ENCODE results near the gene NR1D2. TPM values are rescaled to one million over a fixed set of nuclear protein-coding genes. Genes with fewer than 3 reads are reported as not detected.
"Not testable (repeated sequence)": the region's sequence is repeated elsewhere in the genome, so short reads cannot be mapped to it uniquely, and the experiment has no call there.

NR1D2 gene
- total RNA-seq, 2 experiments from 2014 or later = 3.8 to 4.1 TPM

DNA sequence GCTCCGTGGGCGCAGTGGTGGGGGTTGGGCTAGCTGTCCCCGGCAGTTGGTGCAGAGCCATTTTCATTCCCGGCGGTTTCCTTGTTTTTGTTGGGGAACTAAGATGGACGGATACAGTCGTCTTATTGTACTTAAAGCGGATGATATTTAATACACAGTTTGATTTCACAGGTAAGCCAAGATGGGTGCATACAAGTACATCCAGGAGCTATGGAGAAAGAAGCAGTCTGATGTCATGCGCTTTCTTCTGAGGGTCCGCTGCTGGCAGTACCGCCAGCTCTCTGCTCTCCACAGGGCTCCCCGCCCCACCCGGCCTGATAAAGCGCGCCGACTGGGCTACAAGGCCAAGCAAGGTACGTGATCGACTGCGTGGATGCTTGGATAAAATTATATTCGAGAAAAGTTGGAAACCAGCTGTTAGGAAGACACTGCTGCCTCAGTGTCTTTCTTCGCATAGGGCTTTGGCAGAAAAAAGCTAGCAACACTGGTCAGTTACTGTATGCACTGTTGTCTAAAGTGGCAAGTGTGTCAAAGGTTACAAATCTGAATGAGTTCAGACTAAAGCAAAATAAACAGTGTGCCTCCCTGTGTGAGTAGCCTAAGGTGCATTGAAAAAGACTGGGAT is 27.3 kb upstream of the NR1D2 start:
- not testable (repeated sequence) for H3K9me3 Mint-ChIP-seq (ENCODE audit: low read depth); DNase-seq; ATAC-seq; H3K27me3 Mint-ChIP-seq
- peaks cover 45% of the 10 kb centered on the region for H3K36me3 Mint-ChIP-seq
- peaks cover 39% of the 10 kb centered on the region for H3K4me1 Mint-ChIP-seq
- peak overlapping the region; percentile 95 for H3K27ac Mint-ChIP-seq
- peak overlapping the region; percentile 99 for H3K4me3 Mint-ChIP-seq
- CTCF ChIA-PET = interaction anchor here (1.0 to 2.5 kb wide), 5 partner anchors 7 to 79 kb away, joined by 3 to 10 read pairs (median 4); no protein-coding TSS in a partner anchor

DNA sequence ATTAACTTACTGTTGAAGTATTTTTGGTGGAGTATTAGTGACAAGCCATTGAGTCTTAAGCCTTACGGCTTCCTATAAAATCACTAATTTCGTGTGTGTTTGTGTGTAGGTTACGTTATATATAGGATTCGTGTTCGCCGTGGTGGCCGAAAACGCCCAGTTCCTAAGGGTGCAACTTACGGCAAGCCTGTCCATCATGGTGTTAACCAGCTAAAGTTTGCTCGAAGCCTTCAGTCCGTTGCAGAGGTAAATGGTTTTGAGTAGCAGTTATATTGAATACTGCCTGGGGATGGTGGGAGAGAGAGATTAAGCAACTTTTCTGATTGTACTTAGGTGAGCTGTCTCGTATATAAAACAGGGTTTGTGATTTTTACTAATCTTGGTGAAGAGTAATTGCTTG is 26.8 kb upstream of the NR1D2 start:
- Mint-ChIP-seq H3K4me1 (peaks cover 39% of the 10 kb centered on the region), H3K27ac (peak overlapping the region; percentile 95), H3K36me3 (peaks cover 45% of the 10 kb centered on the region), H3K4me3 (peak overlapping the region; percentile 99)
- DNase-seq; ATAC-seq; H3K27me3 Mint-ChIP-seq; H3K9me3 Mint-ChIP-seq (ENCODE audit: low read depth): not testable (repeated sequence)
- CTCF ChIA-PET = interaction anchor here (0.8 to 2.5 kb wide), 2 partner anchors 25 to 32 kb away, joined by 4 to 10 read pairs; no protein-coding TSS in a partner anchor

- Mint-ChIP-seq H3K36me3 (peaks cover 45% of the 10 kb centered on the region), H3K4me3 (no peak overlapping the region), H3K9me3 (ENCODE audit: low read depth) (no peaks in the 10 kb centered on the region), H3K27ac (no peak overlapping the region), H3K27me3 (no peaks in the 10 kb centered on the region), H3K4me1 (peaks cover 38% of the 10 kb centered on the region)
- CTCF ChIA-PET = no interaction called here
- DNase-seq (no peak), ATAC-seq (no peak)
Observed at GRCh38 chr3:23919628-23920027, 25.5 kb upstream of the NR1D2 start.

- ATAC-seq (no peak), DNase-seq (no peak)
- H3K36me3 Mint-ChIP-seq = peaks cover 41% of the 10 kb centered on the region
- CTCF ChIA-PET = no interaction called here
- peak overlapping the region; percentile 49 for H3K27ac Mint-ChIP-seq
- no peaks in the 10 kb centered on the region for H3K27me3 Mint-ChIP-seq
- peaks cover 32% of the 10 kb centered on the region for H3K4me1 Mint-ChIP-seq
- no peaks in the 10 kb centered on the region for H3K9me3 Mint-ChIP-seq (ENCODE audit: low read depth)
- no peak overlapping the region for H3K4me3 Mint-ChIP-seq
Observed at GRCh38 chr3:23920151-23920655, 24.9 kb upstream of the NR1D2 start.

DNA sequence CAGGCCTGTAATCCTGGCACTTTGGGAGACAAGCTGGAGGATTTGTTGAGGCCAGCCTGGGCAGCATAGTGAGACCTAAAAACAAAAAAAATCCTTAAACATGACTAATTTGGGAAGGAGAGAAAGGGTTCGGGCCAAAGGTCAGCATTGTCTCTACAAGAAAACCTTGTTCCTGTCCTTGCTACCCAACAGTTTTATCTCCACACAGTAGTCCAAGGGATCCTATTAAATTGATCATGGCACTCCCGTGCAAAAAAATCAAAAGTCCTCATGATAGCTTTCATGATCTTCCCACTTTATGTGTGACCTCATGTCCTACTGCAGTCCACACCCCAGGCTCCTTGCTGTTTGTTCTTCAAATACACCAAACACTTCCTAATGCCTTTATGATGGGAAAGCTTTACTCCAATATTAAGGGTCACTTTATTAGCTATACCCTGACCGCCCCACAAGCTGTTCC is 24.0 kb upstream of the NR1D2 start:
- peaks cover 41% of the 10 kb centered on the region for H3K36me3 Mint-ChIP-seq
- H3K4me1 Mint-ChIP-seq = peaks cover 25% of the 10 kb centered on the region
- H3K27me3 Mint-ChIP-seq = no peaks in the 10 kb centered on the region
- DNase-seq (no peak), ATAC-seq (no peak)
- H3K4me3 Mint-ChIP-seq = no peak overlapping the region
- H3K27ac Mint-ChIP-seq = no peak overlapping the region
- CTCF ChIA-PET = interaction anchor here (0.7 kb wide), 1 partner anchor 114 kb away, joined by 3 read pairs; no protein-coding TSS in a partner anchor
- H3K9me3 Mint-ChIP-seq (ENCODE audit: low read depth) = no peaks in the 10 kb centered on the region

GRCh38 chr3:23923786-23924185 is 21.3 kb upstream of the NR1D2 start:
- CTCF ChIA-PET = no interaction called here
- DNase-seq = no peak
- H3K27ac Mint-ChIP-seq = no peak overlapping the region

GRCh38 chr3:23926246-23926645 is 18.8 kb upstream of the NR1D2 start:
- no peak for ATAC-seq
- no peak overlapping the region for H3K27ac Mint-ChIP-seq
- DNase-seq = no peak
- H3K4me1 Mint-ChIP-seq = peaks cover 1% of the 10 kb centered on the region
- CTCF ChIA-PET = interaction anchor here (1.4 kb wide), 1 partner anchor 17 kb away, joined by 3 read pairs; no protein-coding TSS in a partner anchor
- H3K9me3 Mint-ChIP-seq (ENCODE audit: low read depth) = no peaks in the 10 kb centered on the region
- peaks cover 2% of the 10 kb centered on the region for H3K36me3 Mint-ChIP-seq
- H3K27me3 Mint-ChIP-seq = peaks cover under 1% of the 10 kb centered on the region
- no peak overlapping the region for H3K4me3 Mint-ChIP-seq

More at GRCh38 chr3:23923786-23924185, 21.3 kb upstream of the NR1D2 start:
- no peaks in the 10 kb centered on the region for H3K27me3 Mint-ChIP-seq
- peaks cover 23% of the 10 kb centered on the region for H3K36me3 Mint-ChIP-seq
- H3K4me3 Mint-ChIP-seq = no peak overlapping the region
- peaks cover 17% of the 10 kb centered on the region for H3K4me1 Mint-ChIP-seq
- no peaks in the 10 kb centered on the region for H3K9me3 Mint-ChIP-seq (ENCODE audit: low read depth)
- no peak for ATAC-seq

- no peak overlapping the region for H3K4me3 Mint-ChIP-seq
- peaks cover 3% of the 10 kb centered on the region for H3K27me3 Mint-ChIP-seq
- CTCF ChIA-PET = interaction anchor here (1.4 kb wide), 1 partner anchor 17 kb away, joined by 3 read pairs; no protein-coding TSS in a partner anchor
- no peak for ATAC-seq
- no peaks in the 10 kb centered on the region for H3K9me3 Mint-ChIP-seq (ENCODE audit: low read depth)
- H3K36me3 Mint-ChIP-seq = no peaks in the 10 kb centered on the region
- peaks cover 5% of the 10 kb centered on the region for H3K4me1 Mint-ChIP-seq
- DNase-seq = no peak
- H3K27ac Mint-ChIP-seq = no peak overlapping the region
Observed at GRCh38 chr3:23926736-23927135, 18.4 kb upstream of the NR1D2 start.

- DNase-seq (no peak), ATAC-seq (no peak)
- CTCF ChIA-PET = interaction anchor here (0.9 kb wide), 1 partner anchor 18 kb away, joined by 4 read pairs; no protein-coding TSS in a partner anchor
- Mint-ChIP-seq H3K27me3 (peaks cover 3% of the 10 kb centered on the region), H3K4me3 (no peak overlapping the region), H3K4me1 (peaks cover 7% of the 10 kb centered on the region), H3K27ac (no peak overlapping the region), H3K36me3 (no peaks in the 10 kb centered on the region), H3K9me3 (ENCODE audit: low read depth) (no peaks in the 10 kb centered on the region)
Observed at GRCh38 chr3:23928524-23928923, 16.6 kb upstream of the NR1D2 start.

DNA sequence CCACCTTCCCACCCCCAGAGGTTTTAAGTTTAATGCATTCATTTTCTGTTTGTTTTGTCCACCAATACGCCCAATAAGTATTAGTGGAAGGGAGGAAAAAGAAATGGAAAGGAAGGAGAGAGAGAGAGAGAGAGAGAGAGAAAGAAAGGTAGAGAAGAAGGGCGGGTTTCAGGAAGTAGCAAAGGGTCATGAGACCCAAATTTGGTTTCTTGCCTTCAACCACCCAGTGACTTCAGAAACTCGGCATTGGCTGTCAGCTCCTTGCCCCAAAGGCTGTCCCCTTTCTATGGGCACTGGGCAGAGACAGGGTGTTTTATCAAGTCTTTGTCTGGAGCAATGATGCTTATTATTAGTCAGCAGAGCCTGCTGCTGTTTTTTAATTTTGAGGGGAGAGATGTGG is 13.5 kb upstream of the NR1D2 start:
- DNase-seq (no peak), ATAC-seq (no peak)
- no peaks in the 10 kb centered on the region for H3K9me3 Mint-ChIP-seq (ENCODE audit: low read depth)
- no peak overlapping the region for H3K4me3 Mint-ChIP-seq
- H3K4me1 Mint-ChIP-seq = peaks cover 7% of the 10 kb centered on the region
- H3K27me3 Mint-ChIP-seq = peaks cover 3% of the 10 kb centered on the region
- no peak overlapping the region for H3K27ac Mint-ChIP-seq
- H3K36me3 Mint-ChIP-seq = no peaks in the 10 kb centered on the region
- CTCF ChIA-PET = no interaction called here

GRCh38 chr3:23932571-23932970 is 12.5 kb upstream of the NR1D2 start:
- CTCF ChIA-PET = no interaction called here
- H3K27me3 Mint-ChIP-seq = peaks cover 12% of the 10 kb centered on the region
- no peak for DNase-seq
- H3K4me3 Mint-ChIP-seq = no peak overlapping the region
- peaks cover 7% of the 10 kb centered on the region for H3K4me1 Mint-ChIP-seq
- no peaks in the 10 kb centered on the region for H3K9me3 Mint-ChIP-seq (ENCODE audit: low read depth)
- no peak for ATAC-seq
- H3K27ac Mint-ChIP-seq = no peak overlapping the region
- no peaks in the 10 kb centered on the region for H3K36me3 Mint-ChIP-seq

- ATAC-seq (no peak), DNase-seq (no peak)
- H3K4me1 Mint-ChIP-seq = peaks cover 7% of the 10 kb centered on the region
- H3K9me3 Mint-ChIP-seq (ENCODE audit: low read depth) = no peaks in the 10 kb centered on the region
- H3K27me3 Mint-ChIP-seq = peaks cover 12% of the 10 kb centered on the region
- H3K27ac Mint-ChIP-seq = no peak overlapping the region
- H3K36me3 Mint-ChIP-seq = no peaks in the 10 kb centered on the region
- CTCF ChIA-PET = no interaction called here
- no peak overlapping the region for H3K4me3 Mint-ChIP-seq
Observed at GRCh38 chr3:23934253-23934652, 10.8 kb upstream of the NR1D2 start.

DNA sequence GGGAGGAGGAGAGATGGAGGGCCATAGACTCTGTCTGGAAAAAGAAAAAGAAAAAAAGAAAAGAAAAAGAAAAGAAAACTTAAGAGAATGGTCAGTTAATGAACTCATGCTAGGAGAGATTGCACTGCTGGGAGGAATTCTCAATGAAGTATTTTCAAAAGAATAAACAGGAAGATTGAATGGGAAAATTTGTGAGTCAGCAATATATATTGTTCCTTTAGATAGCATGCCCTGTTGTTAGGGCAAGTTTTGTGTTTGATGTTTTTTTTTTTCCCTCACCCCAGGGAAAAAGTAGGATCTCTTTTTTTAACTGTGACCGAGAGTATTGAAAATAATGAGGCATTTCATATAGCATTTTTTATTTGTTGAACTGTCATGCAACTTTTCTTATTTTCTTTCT is 7.8 kb upstream of the NR1D2 start:
- H3K9me3 Mint-ChIP-seq (ENCODE audit: low read depth) = no peaks in the 10 kb centered on the region
- DNase-seq = no peak
- peaks cover 15% of the 10 kb centered on the region for H3K27me3 Mint-ChIP-seq
- CTCF ChIA-PET = no interaction called here
- no peaks in the 10 kb centered on the region for H3K4me1 Mint-ChIP-seq
- no peaks in the 10 kb centered on the region for H3K36me3 Mint-ChIP-seq
- H3K27ac Mint-ChIP-seq = no peak overlapping the region
- ATAC-seq = no peak
- no peak overlapping the region for H3K4me3 Mint-ChIP-seq

GRCh38 chr3:23938688-23939087 is 6.4 kb upstream of the NR1D2 start:
- Mint-ChIP-seq H3K36me3 (no peaks in the 10 kb centered on the region), H3K4me3 (no peak overlapping the region), H3K27me3 (peaks cover 27% of the 10 kb centered on the region), H3K4me1 (no peaks in the 10 kb centered on the region), H3K27ac (no peak overlapping the region), H3K9me3 (ENCODE audit: low read depth) (no peaks in the 10 kb centered on the region)
- ATAC-seq (no peak), DNase-seq (no peak)
- CTCF ChIA-PET = no interaction called here
